ENCODE results near the gene KIAA0753.
"Not testable (repeated sequence)": the region's sequence is repeated elsewhere in the genome, so short reads cannot be mapped to it uniquely, and the experiment has no call there.

Gene KIAA0753

DNA sequence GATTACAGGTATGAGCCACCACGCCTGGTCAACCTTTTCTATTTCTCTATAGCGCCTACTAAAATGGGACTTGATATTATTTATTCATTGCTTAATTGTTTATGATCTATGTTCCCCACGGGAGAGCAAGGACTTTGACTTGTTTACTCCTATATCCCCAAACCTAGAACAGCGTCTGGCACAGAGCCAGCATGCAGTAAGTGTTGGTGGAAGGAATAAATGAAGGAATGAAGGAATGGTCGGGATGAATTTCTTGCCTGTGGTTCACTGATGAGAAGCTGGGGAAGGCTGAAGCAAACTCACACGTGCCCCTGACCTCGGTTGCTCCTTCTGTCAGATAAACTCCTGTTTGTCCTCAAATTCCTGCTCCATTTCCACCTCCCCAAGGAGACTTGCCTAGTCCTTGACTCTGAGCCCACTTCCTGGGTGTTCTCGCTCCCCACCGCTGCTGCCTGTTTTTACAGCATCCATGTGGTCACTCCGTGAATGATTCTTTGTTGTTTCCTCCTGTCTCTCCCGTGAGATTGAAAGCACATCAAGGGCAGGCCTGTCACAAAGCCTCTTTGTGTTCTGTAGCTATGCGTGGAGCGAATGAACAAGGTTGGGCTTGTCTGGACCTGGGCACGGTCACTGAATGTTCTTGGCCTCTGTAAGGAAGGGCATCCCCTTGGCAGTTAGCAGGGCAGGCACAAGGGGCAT lies 28.4 kb upstream of the KIAA0753 start:
- no peak for DNase-seq (ENCODE audit: low spot score)

DNA sequence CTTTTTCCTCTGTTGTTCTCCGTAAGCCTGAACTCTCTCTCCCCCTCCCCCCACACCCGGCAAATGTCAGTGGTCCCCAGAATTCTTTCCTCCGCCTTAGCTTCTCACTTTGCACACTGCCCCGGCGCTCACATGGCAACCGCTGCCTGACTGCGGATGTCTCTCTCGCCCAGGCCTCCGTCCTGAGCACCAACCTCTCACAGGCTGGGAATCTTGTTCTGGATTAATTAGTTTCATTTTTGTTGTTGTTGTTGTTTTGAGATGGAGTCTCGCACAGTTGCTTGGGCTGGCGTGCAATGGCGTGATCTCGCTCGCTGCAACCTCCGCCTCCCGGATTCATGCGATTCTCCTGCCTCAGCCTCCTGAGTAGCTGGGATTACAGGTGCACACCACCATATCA lies 27.7 kb upstream of the KIAA0753 start:
- no peak for DNase-seq (ENCODE audit: low spot score)

DNA sequence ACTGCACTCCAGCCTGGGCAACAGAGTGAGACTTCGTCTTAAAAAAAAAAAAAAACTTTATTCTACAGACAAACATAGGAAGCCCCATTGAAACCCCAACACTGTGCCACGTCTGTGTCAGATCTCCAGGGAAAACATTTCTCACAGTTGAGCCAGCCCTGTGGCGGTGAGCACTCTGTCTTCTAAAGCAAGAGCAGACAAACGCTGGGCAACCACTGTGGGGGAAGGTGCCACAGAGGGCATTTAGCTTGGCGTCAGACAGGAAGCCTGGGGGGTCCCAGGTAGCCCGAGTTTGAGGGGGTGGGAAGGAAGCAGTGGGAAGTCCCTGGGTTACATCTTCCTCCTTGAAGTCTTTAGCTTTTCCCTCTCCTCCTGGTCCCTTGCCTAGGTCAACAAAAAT lies 27.0 kb upstream of the KIAA0753 start:
- DNase-seq (ENCODE audit: low spot score), result no peak

DNA sequence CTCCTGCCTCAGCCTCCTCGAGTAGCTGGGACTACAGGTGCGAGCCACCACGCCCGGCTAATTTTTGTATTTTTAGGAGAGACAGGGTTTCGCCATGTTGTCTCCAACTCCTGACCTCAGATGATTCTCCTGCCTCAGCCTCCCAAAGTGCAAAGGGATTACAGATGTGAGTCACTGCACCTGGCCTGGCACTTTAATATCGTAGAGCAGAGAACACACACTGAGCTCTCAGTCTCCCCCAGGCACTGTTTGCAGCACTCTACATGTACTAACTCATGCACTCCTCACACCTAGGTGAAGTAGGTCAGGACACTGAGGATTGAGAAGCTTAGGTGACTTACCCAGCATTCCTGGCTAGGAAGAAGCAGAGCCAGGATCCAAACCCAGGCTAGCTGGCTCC lies 26.0 kb upstream of the KIAA0753 start:
- DNase-seq (ENCODE audit: low spot score), result no peak

DNA sequence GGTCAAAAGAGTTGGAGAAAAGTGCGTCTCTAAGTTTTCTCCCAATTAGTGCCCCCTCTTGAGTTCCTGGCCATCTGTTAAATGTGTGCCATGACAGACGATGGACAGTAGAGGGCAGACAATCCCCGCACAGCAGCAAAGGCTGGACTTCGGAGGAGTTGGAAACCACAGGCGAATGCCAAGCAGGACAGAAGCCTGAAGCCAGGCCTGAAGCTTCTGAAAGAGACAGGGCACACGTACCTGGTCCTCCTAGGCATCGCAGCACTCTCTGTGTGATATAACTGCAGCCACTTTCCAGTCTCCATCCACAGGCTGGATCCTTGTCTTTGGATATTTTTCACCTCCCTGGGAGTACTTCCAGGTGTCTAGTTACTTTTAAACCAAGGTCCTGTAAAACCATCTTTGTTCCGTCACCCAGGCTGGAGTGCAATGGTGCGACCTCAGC lies 25.6 kb upstream of the KIAA0753 start:
- DNase-seq (ENCODE audit: low spot score), result peak; percentile 82

DNA sequence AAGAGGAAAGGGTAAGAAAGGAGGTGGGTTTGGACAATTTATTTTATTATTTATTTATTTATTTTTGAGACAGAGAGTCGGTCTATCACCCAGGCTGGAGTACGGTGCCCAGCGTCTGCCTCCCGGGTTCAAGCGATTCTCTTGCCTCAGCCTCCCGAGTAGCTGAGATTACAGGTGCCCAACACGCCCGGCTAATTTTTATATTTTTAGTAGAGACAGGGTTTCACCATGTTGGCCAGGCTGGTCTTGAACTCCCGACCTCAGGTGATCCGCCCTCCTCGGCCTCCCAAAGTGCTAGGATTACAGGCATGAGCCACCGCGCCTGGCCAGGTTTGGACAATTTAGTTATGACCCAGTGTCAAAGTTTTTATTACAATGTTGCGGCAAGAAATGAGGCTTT lies 22.7 kb upstream of the KIAA0753 start:
- not testable (repeated sequence) for DNase-seq (ENCODE audit: low spot score)

DNA sequence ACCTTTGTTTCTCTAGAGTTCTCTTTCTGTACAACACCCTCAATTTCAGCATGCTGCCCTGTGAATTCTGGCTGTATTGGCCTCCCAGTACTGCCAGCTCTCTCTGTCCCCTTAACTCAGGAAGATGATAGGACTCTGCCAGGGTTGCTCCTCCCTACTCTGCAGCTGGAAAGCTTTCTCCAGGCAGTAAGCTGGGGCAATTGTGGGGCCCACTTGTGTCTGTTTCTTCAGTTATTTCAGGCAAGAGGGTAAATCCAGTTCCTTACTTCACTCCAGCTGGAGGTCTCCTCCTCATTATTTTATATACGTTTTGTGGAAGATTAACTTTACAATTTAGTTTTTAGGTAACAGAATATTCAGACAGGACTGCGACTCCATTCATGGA lies 20.9 kb upstream of the KIAA0753 start:
- no peak for DNase-seq (ENCODE audit: low spot score)

DNA sequence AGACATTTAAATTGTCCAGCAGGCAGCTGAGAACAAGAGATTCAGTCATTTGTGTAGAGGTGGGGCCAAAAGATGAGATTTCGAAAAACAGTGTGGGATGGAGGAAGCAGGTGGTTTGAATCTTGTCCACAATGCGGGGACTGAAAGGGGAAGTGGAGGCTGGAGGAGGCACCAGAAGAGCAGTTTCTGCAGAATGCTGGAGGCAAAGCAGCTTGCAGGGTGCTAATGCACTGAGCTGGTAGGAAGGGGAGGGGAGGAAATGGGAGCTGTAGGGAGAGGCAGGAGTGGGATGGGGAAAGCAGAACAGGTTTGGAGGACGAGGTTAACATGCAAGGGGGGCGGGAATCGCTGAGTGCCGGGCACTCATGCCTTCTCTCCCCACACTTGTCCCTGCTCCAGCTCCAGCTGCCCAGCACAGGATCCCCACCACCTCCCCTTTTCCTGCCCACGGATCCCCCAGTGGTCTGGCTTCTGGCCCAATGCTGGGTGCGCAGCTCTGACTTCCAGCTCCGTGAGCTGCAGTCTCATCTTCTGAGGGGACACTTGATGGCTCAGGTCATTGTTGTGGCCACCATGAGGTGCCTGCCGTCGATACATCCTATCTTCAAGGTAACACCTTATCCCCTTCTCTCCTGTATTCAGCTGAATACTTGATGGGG lies 20.4 kb upstream of the KIAA0753 start:
- no peak for DNase-seq (ENCODE audit: low spot score)

DNA sequence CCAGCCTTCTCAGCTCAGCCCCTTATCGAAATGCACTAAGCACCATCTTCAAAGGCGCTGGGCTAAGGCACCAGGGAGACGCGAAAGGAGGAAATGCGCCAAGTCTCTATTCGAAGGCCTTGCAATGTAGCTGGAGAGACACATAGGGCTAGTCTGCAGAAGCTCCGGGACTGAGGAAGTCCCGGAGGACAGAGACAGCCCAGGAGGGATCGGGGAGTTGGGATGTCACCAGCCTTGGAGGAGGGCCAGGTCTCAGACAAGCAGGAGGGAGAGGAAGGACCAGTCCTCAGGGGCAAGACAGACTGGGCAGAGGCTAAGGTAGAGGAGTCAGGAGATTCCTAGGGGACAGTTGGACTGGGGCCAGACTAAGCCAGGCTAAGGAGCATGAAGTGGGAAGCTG lies 19.6 kb upstream of the KIAA0753 start:
- DNase-seq (ENCODE audit: low spot score), result no peak

DNA sequence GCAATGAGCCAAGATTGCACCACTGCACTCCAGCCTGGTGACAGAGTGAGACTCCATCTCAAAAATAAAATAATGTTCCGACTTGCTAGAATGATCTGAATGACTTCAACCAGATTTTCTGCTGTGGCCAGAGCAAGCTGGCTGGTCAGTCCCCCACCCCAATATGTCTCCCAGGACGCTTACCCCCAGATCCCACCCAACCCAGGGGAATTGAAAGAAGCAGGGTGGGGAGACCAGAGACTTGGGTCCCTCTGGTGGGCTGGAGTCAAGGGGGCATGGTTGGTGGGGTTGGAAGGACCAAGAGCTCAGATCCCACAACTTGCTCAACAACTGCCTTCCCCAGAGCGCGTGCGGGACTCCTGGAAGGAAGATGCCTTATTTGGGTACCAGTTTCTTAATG lies 17.9 kb upstream of the KIAA0753 start:
- DNase-seq (ENCODE audit: low spot score), result not testable (repeated sequence)

DNA sequence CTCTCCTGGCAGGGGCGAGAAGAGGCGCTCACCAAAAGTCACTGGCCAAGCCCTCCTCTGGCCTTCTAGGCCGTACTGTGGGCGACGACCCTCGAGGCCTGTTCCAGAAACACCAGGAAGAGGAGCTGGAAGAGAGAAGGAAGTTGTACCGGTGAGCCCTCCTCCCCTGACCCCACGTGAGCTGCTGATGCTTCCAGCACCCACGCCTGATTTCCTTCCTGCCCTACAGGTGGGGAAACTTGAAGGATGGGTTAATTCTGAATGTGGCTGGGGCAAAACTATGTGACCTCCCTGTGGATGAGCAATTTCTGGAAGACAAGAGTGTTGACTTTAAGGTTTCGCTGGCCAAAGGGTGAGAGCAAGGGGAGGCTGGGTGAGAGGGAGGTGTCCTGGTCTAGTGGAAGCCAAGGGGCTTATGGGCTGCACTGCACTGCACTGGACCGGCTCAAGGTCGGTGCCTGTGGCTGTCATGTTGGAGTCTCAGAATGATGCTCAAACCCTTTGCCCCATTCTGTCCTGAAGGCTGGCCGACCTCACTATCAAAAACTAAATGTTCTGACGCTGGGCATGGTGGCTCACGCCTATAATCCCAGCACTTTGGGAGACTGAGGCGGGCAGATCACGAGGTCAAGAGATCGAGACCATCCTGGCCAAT lies 17.2 kb upstream of the KIAA0753 start:
- DNase-seq (ENCODE audit: low spot score), result no peak

DNA sequence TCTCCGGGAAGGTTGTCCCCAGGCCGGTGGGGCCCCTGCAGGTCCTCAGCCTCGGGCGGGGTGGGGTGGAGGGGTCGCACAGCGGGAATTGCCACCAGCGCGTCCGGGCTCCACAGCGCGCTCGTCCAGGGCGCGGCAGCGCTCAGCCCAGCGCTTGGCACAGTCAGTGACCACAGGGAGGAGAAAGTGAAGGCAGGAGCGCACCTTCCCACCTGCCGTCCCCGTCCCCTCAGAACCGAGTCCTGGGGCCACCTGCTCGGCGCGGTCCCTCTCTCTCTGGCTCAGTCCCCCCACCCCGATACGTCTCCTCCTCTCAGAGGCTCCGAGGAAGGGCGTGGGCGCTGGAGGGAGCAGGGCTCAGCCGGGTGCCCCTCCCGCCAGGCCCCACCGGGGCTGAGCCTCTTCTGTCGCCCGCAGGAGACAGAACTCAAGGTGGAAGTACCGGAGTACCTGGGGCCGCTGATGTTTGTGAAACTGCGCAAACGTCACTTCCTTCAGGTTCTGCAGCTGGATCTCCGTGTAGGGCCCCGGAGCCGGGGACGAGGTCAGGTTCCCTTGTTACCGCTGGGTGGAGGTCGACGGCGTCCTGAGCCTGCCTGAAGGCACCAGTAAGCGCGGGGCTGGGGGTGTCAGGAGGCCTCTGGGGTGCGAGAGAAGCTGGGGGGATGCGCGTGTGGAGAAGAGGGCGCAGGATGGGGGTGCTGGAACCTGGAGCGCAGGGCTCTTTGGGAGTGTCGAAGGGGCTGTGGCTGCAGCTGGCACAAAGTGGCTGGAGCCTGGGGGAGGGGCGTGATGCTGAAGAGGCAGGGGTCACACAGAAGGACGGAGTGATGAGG lies 16.5 kb upstream of the KIAA0753 start:
- DNase-seq (ENCODE audit: low spot score), result peak; percentile 31

DNA sequence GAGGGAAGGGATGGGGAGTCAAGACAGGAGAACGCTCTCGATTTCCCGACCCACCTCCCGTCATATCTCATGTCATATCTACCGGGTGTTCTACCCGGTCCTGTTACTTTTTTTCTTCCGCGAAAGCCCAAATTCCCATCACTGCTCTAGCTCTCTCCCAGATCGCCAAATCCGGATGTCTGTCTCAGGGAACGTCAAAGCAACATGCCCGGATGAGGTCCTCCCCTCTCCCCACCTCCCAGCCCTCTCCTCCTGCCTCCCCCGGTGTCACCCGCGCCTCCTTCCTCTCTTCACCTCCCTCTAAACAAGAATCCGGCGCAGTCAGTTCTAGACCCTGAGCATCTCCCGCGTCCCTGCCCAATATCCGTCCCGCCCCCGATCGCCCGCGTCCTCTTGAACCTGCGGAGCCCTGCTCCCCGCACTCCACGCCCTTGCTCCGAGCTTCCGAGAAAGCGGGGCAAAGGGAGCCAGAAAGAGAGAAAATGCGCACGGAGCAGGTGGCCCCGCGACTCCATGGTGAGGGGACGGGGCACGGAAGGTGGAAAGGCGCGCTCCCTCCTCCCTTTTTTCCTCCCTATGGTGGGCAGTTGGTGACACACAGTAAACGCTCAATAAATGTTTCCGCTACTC lies 15.3 kb upstream of the KIAA0753 start:
- DNase-seq (ENCODE audit: low spot score), result not testable (repeated sequence)

DNA sequence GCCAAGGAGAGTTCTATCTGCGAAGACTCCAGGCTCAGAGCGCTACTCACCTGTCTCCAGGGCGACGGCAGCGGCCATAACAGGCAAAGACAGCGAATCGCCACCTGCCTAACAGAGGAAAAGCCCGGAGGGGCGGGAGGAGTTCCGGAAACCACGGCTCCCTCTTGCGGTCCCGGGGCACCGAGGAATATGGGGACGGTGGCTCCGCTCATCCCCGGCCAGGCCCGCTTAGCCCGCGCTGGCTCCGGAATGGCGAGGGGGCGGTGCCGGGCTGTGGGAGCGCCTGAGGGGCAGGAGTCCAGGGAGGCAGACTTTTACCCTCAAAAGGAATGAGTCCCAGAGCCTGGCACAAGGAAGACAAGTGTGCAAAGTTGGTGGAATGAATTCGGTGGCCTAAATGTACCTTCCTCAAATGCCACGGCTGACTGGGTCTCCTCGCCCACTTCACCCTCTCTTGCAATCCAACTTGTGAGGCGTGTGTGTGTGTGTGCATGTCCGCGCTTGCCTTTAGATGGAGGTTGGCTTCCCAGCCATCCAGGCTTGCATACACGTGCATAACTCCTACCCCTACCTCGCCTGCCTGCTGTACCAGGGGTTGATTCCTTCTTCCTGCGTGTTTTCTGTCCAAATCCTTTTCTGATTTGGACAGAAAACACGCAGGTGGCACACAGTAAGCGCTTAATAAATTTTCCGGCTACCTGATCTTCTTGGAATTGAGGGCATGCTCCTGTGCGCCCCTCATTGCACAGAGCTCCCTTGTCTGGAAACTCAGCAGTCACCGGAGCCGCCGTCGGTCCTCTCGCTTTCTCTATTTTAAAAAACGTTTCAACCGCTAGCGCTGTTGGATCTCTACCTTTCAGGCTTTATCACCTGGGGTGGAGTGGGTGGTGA lies 14.6 kb upstream of the KIAA0753 start:
- peak; percentile 80 for DNase-seq (ENCODE audit: low spot score)

DNA sequence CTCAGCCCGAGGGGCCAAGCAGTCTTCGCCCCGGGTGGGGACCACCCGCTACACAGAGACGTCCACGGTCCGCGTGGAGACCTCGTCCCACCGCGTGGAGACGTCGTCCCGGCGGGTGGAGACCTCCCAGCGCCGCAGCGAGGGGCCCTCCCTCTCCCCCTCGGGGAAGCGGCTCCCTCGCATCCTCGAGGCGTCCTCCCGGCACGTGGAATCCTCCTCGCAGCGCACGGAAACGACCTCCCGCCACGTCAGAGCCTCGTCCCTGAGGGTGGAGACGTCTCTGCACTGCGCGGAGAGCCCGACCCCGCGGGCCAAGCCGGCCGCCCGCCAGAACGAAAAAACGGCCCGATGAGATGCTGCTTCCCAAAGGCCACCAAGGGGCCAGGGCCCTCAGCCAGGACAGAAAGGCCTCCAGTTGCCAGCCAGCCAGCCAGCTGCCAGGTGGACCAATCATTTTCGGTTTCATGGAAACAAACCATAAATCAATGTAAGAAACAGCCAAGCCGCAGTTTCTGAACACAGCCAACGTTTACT lies 11.5 kb upstream of the KIAA0753 start:
- peak; percentile 52 for DNase-seq (ENCODE audit: low spot score)

DNA sequence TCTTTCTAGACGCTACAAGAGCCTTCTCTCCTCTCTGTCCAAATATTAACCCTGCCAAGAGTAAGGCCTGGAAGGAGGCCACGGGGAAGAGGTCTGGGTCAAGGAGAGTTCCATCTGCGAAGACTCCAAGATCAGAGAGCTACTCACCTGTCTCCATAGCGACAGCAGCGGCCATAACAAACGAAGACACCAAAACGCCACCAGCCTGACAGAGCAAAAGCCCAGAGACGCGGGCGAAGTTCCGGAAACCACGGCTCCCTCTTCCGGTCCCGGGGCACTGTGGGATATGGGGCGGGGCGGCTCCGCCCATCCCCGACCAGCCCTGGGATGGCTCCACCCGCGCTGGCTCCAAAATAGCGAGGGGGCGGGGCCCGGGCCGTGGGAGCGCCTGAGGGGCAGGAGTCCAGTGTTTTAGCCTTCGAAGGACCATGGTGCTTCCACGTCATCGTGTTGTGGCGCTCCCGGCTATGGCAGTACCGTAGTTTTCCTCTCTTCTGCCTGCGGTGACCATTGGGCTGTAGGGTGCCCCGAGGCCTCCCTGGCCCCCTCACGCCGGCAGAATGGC lies 10.9 kb upstream of the KIAA0753 start, which contains the start of the genes C17orf100 and MED31:
Gene C17orf100, plus strand, starts transcription at position 409 of the 565 bp plus-strand sequence. Its CDS starts 152 bp downstream, at position 561.
Gene MED31, minus strand, starts transcription at position 252 of the 565 bp plus-strand sequence. Its CDS starts 77 bp downstream, at position 175.
- DNase-seq (ENCODE audit: low spot score), result peak; percentile 96

DNA sequence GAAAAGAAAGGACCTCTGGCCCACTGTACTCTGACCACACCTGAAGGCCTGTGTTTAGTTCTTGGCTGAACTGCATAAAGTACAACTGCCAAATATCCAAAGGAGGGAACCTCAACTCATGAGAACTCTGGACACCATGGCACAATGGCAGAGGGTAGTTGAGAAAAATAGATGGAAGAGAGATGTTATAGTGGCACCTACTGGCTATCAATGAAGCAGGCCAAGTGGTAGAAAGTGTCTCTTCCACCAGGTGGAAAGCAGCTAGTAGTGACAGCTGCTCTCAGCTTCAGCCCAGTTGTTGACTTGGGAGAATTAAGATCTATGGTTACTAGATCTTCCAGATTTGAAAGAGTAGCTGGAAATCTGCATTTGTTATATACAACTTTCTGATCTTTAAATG lies 7.7 kb upstream of the KIAA0753 start:
- peak; percentile 35 for DNase-seq (ENCODE audit: low spot score)

DNA sequence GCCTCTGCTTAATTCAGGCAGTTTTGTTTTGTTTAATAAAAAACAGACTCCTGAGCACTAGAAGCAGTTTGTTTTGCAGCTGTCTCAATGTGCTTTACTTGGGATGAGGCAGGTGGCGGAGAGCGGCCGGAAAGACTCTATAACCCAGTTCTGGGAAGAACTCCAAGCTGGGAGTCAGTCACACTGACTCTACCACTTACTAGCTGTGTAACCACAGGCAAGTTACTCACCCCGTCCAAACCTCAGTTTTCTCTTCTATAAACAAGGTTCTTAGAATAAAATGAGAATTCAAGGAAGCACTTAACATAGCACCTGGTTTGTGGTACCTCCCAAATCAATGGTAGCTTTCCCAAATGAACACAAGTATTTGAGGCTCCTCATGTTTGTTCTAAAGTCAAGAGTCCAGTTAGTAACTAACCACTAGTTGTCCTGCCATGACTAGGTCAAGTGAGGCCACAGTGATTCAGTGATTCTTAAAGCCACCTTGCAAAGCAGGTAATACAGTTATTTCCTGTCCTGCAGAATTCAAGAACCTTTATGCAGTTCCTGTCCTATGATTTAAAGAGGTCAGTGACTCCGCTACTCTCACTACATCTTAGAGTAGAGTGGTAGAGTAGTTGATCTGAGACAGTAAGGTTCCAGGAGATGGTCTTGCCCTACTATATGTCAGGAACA lies 3.1 kb upstream of the KIAA0753 start:
- peak; percentile 28 for DNase-seq (ENCODE audit: low spot score)

DNA sequence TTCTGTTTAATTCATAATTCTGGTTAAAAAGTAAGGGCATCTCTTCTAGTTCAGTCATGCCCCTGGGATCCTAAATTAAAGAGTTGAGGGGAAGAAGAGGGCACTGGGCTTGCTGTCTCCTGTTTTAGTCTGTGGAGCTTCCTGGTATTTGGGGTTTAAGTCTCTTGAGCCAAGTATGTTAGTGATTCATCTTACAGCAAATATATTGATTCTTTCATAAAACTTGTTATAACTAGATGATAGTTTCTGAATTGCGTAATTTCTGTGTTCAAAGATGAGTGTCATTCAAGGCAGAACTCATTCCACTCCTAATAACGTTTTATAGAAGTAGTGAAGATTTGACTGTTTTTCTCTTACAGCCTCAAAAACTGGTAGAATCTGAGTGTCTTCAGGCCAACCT lies 2.1 kb upstream of the KIAA0753 start:
- DNase-seq (ENCODE audit: low spot score), result no peak

Data from kidney tubule cell (primary cell).